HepG2 (cell line): ENCODE data around the gene SMIM22. TPM values are rescaled to one million over a fixed set of nuclear protein-coding genes. Genes with fewer than 3 reads are reported as not detected.

ENCODE experiments used
- AHR ChIP-seq: IDR thresholded peaks from 2 replicates; pipeline ENCODE4 v1.6.1; 2018; ENCODE audit warnings: missing genetic modification reagents, missing compliant biosample characterization
- ELF3 ChIP-seq: IDR thresholded peaks from 2 replicates; pipeline ENCODE4 v1.6.1; 2016; ENCODE audit warnings: missing genetic modification reagents, missing compliant biosample characterization
- FOXA1 ChIP-seq, 2 experiments: fragments of 450-650 bp in 1 of 2; sonication (generic) in 1 of 2; formaldehyde crosslinking in 1 of 2; IDR thresholded peaks; 2 replicates each; pipeline versions ENCODE4 v1.4.0 to v1.6.1; 2016 to 2020; ENCODE audit warnings: missing genetic modification reagents in 1 of 2
- FOXP4 ChIP-seq: sonication (generic); formaldehyde crosslinking; IDR thresholded peaks from 2 replicates; pipeline ENCODE4 v1.4.0; 2020; ENCODE audit warnings: missing genetic modification reagents
- HHEX ChIP-seq: IDR thresholded peaks from 2 replicates; pipeline ENCODE4 v1.6.1; 2016; ENCODE audit warnings: control low read depth
- MED1 ChIP-seq: sonication (generic); formaldehyde crosslinking; IDR thresholded peaks from 2 replicates; pipeline ENCODE4 v1.4.0; 2020; ENCODE audit warnings: missing genetic modification reagents
- MNT ChIP-seq: fragments of 450-650 bp; IDR thresholded peaks from 2 replicates; pipeline ENCODE4 v1.6.1; 2016
- MTF2 ChIP-seq: sonication (generic); formaldehyde crosslinking; IDR thresholded peaks from 2 replicates; pipeline ENCODE4 v1.5.0; 2020; ENCODE audit warnings: missing genetic modification reagents, borderline replicate concordance
- NKX3-1 ChIP-seq: sonication (generic); formaldehyde crosslinking; IDR thresholded peaks from 2 replicates; pipeline ENCODE4 v1.5.0; 2020; ENCODE audit warnings: missing genetic modification reagents
- ZBTB38 ChIP-seq: sonication (generic); formaldehyde crosslinking; IDR thresholded peaks from 2 replicates; pipeline ENCODE4 v1.5.1; 2020; ENCODE audit warnings: mild to moderate bottlenecking, missing genetic modification reagents
- ZNF280B ChIP-seq: sonication (generic); formaldehyde crosslinking; IDR thresholded peaks from 2 replicates; pipeline ENCODE4 v1.5.0; 2020; ENCODE audit warnings: missing genetic modification reagents, mild to moderate bottlenecking, borderline replicate concordance
- ZNF407 ChIP-seq: sonication (generic); formaldehyde crosslinking; IDR thresholded peaks from one replicate; pipeline ENCODE4 v1.5.1; 2020; ENCODE audit warnings: mild to moderate bottlenecking, missing genetic modification reagents; ENCODE audit errors: not compliant biosample characterization
- ZNF569 ChIP-seq: sonication (generic); formaldehyde crosslinking; IDR thresholded peaks from 2 replicates; pipeline ENCODE4 v1.5.0; 2020; ENCODE audit warnings: mild to moderate bottlenecking, missing genetic modification reagents, moderate library complexity, borderline replicate concordance
- ZNF629 ChIP-seq: sonication (generic); formaldehyde crosslinking; conservative IDR thresholded peaks from 2 replicates; pipeline ENCODE4 v1.5.0; 2020; ENCODE audit warnings: missing genetic modification reagents
- ZNF749 ChIP-seq: sonication (generic); formaldehyde crosslinking; IDR thresholded peaks from 2 replicates; pipeline ENCODE4 v1.8.0; 2022; ENCODE audit warnings: mild to moderate bottlenecking, missing genetic modification reagents, moderate library complexity, borderline replicate concordance
- ZNF83 ChIP-seq: sonication (generic); formaldehyde crosslinking; IDR thresholded peaks from 2 replicates; pipeline ENCODE4 v1.4.0; 2020; ENCODE audit warnings: missing genetic modification reagents, mild to moderate bottlenecking, borderline replicate concordance
- polyA plus RNA-seq, 8 experiments: library from polyadenylated mRNA; depleted of rRNA in 3 of 8; stranded (reverse) in 7 of 8; unstranded in 1 of 8; fragments of >200 nt; fragmentation: Illumina TruSeq in 4 of 8; extraction: Trizol in 4 of 8; gene quantifications; 2 replicates each; pipeline versions ENCODE4 v1.2.1 to v1.2.3, GENCODE V29; 2011 to 2016; ENCODE audit warnings: low read depth in 4 of 8, missing spikeins in 1 of 8, mixed read lengths in 1 of 8; ENCODE audit not compliant: insufficient read depth in 1 of 8
- total RNA-seq, 5 experiments: library from RNA; depleted of rRNA; stranded (reverse); fragments of >200 nt; fragmentation: Illumina TruSeq; extraction: Trizol; gene quantifications; 2 replicates each; pipeline ENCODE4 v1.2.3, GENCODE V29; 2016; ENCODE audit warnings: low read depth in 1 of 5

Gene SMIM22
- total and polyA plus RNA-seq, 2 of the 13 experiments (the other 11 are each of a cell fraction or from before 2014, with no cell fraction given): not detected

- TF ChIP-seq ZNF407 (CRISPR knock-in tag): no peak
- no peak for TF ChIP-seq ZNF280B (CRISPR knock-in tag)
- TF ChIP-seq ZNF749: no peak
- TF ChIP-seq MNT: peak; percentile 28
- no peak for TF ChIP-seq MTF2 (CRISPR knock-in tag)
- TF ChIP-seq MED1 (CRISPR knock-in tag): 0 out of 2 replicates have a peak, but pooled peaks have one; percentile 20
- no peak for TF ChIP-seq ELF3 (CRISPR knock-in tag)
- TF ChIP-seq HHEX (CRISPR knock-in tag): 0 out of 2 replicates have a peak, but pooled peaks have one; percentile 29
- no peak for TF ChIP-seq AHR (CRISPR knock-in tag)
- TF ChIP-seq ZNF83 (CRISPR knock-in tag): 0 out of 2 replicates have a peak, but pooled peaks have one; percentile 66
- no peak for TF ChIP-seq ZNF569
- TF ChIP-seq ZBTB38 (CRISPR knock-in tag): no peak
- TF ChIP-seq NKX3-1 (CRISPR knock-in tag): no peak
- no peak for TF ChIP-seq FOXA1 (IDR thresholded peaks at IDR 0.05)
- TF ChIP-seq FOXA1 (CRISPR knock-in tag; IDR thresholded peaks at IDR 0.05): peak; percentile 53; the same call in 1 of the 2 replicates
- peak; percentile 35; the same call in 1 of the 2 replicates for TF ChIP-seq FOXP4 (CRISPR knock-in tag)
- no peak for TF ChIP-seq ZNF629 (CRISPR knock-in tag)
Observed at GRCh38 chr16:4788489-4788889, 6.7 kb upstream of the SMIM22 start (continued).
